ENCODE measurements around the gene SLC4A7. TPM values are rescaled to one million over a fixed set of nuclear protein-coding genes. Genes with fewer than 3 reads are reported as not detected.

Gene SLC4A7
- 241 TPM for total RNA-seq

DNA sequence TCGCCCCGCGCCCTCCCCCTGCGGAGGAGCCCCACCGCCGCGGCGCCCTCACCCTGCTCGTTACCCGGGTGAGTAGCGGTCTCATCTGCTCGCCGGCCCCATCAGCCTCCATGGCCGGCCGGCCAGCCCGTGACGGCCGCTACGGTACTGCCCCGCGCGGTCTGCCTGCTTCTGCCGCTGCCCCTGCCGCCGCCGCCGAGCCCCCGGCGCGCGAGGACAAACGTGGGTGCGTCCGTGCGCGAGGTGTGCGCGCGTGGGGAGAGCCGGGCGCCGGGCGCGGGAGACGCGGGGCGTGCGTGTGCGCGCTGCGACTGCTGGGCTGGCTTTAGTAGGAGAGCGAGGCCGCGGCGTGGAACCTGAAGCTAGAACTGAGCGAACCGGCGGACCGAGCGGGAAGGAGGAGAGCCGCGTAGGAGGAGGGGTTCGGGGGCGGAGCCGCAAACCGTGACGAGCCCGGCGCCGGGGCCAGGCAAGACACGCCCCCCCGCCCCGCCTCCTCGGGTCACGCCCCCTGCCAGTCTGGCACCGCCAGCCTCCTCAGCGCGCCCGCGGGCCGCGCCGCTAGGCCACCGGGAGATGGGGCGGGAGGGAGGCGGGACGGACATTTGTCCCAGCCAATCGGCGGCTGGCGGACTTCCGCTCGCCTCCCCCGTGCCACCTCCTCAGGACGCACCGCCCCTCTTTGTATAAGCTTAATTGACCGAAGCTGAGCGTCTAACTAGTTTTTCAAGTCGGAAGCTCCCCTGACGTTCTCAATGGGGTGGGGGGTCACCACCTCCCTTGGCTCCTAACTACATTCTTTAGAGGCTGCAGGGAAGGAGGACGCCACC lies at the start of gene SLC4A7:
Gene SLC4A7, minus strand, starts transcription at position 370 of the 830 bp plus-strand sequence. Its CDS starts 258 bp downstream, at position 112.

DNA sequence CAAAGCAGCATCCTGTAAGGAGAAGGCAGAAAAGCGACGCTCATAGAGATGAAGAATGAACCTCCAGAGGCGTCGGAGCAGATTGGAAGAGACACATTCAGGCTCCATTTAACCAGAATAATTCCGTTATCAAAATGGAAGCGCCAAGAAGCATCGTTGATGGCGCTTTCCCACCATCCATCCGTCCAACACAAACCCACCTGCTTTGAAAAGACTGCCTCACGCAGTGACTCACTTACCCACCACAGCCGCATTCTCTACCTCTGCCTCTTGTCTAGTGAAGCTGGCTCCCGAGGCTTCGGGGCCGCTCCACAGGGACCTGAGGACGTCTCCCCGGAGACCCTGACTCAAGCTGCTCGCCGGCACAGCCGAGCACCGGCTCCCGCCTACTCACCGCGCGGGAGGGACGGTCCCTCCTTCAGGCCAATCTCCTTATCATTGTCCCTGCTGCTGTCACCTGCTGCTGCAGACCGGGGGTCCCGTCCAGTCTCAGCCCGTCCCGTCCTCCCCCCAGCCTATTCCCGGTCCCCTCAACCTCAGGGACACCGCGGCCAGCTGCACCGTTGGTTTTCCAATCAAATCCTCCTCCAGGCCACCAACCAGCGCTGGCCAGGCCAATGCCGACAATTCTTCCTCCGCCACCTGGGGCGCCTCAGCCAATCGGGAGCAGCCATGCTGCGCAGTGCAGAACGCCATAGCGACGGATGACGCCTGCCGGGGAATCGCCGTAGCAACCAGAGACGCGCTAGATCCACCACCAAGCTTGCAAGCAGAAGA lies 115.2 kb downstream of the SLC4A7 start, which contains the start of gene NEK10:
Gene NEK10, minus strand, starts transcription at position 553 of the 777 bp plus-strand sequence. CDS start 16,501 bp downstream, outside the sequence.

Small RNA genes within 50 kb of the gene (small RNA-seq; reads per million reads assigned to genes)
- gene AC137675.1 (not detected), gene RNU1-96P (not detected)

Other genes with a start within 250 kb of the SLC4A7 start
- 58.8 TPM for gene NEK10, start 115.0 kb downstream of the SLC4A7 start, total RNA-seq
- gene EOMES, start 237.9 kb upstream of the SLC4A7 start, total RNA-seq, result 1.6 TPM

Data from diencephalon (tissue), 1 donor.